ENCODE measurements around the gene NOL4L.

Gene NOL4L

DNA sequence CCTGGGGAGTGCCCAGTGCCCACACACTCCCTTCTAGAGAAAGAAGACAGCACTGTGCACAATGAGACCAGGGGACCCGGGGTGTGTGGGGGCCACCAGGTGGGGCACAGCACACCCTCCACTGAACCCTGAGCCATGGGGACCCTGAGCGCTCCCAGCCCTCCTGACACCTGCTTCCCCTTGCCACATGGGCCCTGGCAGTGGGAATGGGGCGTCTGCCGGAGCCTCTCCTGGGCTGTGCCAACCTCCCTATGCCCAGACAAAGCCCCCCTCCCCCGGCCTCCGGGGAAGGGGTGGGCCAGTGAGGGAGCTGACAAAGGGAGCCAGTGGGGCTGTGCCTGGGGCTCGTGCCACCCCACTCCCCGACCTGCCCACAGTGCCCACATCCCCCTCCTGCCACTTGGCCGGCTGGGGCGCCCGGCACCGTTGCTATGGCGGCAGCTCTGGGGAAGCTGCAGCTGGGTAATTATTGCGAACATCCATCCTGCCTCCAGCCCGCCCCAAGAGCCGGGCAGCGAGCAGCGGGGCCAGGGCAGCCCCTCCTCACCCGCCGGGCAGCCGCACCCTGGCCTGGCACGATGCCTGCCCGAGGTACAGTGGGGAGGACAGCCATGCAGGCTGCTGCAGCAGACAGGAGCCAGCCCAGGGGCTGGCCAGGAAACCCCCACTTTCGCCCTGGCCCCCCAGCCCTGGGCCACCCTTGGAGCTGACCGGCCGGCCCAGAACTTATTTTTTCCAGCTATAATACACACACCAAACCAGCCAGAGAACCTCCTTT, 41.9 kb upstream of the NOL4L start:
- TF ChIP-seq CTCF (IDR thresholded peaks at IDR 0.05): no peak
- no peak for DNase-seq (ENCODE audit: low spot score)
- Histone ChIP-seq H3K27ac (no peak overlapping the region), H3K4me3 (peak overlapping the region; percentile 19)

DNA sequence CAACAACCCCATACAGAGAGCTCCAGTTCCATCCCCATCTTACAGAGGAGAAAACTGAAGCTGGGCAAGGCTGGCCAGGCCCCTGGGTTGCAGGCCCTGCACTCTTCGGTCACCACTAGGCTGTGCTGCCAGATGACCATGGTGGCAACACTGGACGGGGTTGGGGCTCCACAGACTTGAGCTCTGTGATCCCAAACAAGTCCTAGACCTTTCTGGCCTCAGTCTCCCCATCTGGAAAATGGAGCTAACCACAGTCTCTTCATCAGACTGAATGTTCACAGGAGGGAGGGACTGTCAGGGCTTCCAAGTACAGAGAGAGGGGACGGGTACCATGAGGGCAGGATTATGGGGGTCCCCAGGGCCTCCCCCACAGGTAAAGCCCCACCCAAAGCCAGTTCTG, 41.3 kb upstream of the NOL4L start:
- Histone ChIP-seq H3K27ac (no peak overlapping the region), H3K4me3 (no peak overlapping the region)
- DNase-seq (ENCODE audit: low spot score): no peak
- TF ChIP-seq CTCF (IDR thresholded peaks at IDR 0.05): no peak

DNA sequence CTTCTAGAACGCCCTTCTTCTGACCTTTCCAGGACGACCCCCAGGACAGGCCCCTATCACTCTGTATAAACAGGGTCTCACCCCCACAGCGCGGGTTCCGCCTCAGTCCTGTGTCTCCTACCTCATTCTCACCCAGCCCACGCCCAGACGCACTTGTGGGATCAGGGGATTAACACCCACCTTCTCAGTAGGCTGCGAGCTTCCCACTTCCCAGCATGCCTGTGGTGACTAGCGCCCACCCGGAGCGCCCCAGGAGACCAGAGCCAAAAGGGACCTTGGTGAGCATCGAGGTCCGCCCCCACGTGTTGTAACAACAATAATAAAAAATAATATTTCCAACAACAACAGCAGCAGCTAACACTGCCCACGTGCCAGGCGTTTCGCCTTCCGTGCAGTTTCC, 40.9 kb upstream of the NOL4L start:
- DNase-seq (ENCODE audit: low spot score): no peak
- TF ChIP-seq CTCF (IDR thresholded peaks at IDR 0.05): no peak

DNA sequence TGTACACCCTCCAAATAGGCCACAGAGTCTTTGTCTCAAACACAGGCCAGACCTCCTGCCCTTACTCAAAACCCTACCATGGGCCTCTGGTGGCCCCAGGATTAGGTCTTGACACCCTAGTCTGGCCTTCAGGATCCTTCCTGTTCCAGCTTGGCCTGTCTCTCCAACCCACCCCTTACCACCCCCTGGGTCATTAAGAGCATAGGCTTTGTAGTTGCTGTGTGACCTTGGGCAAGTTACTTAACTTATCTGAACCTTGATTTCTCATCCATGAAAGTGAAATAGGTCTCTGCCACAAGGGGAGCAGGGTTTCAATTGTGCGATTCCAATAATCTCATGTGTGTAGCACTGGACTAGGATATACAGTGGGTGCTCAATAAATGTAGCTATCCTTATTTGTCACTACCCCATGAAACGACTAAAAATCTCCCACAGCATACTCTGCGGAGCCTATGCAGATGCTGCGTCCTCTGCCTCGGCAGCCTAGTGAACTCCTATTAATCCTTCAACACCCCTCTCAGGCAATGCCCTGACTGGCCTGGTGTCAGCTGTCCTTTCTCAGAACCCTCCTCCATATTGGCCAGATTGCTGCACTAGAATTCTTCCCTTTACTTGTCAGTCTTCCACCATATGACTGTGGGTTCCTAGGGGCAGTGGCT, 39.7 kb upstream of the NOL4L start:
- no peak for DNase-seq (ENCODE audit: low spot score)
- Histone ChIP-seq H3K27ac (no peak overlapping the region), H3K4me3 (no peak overlapping the region)
- TF ChIP-seq CTCF (IDR thresholded peaks at IDR 0.05): no peak

More for the DNA sequence above, 40.9 kb upstream of the NOL4L start:
- no peak overlapping the region for H3K27ac ChIP-seq
- no peak overlapping the region for H3K4me3 ChIP-seq

GRCh38 chr20:32623667-32624157, 38.6 kb upstream of the NOL4L start:
- no peak for TF ChIP-seq CTCF (IDR thresholded peaks at IDR 0.05)
- Histone ChIP-seq H3K4me3 (no peak overlapping the region), H3K27ac (no peak overlapping the region)
- DNase-seq (ENCODE audit: low spot score): no peak

- Histone ChIP-seq H3K4me3 (no peak overlapping the region), H3K27ac (no peak overlapping the region)
- TF ChIP-seq CTCF (IDR thresholded peaks at IDR 0.05): no peak
- no peak for DNase-seq (ENCODE audit: low spot score)
These were observed 37.7 kb upstream of the NOL4L start for GRCh38 chr20:32622585-32623468.

Data from coronary artery (tissue), 2 donors.